GM12892 (cell line): ENCODE data around the gene RNF25.

Experiments used
- POLR2A ChIP-seq: IDR thresholded peaks from 2 replicates; pipeline ENCODE4 v1.6.1; 2011; ENCODE audit warnings: low read depth, low read length, control low read depth
- POLR2AphosphoS5 ChIP-seq: IDR thresholded peaks from 2 replicates; pipeline ENCODE4 v1.6.1; 2011; ENCODE audit warnings: low read depth, low read length, control low read depth

- TF ChIP-seq POLR2A (no peak), POLR2AphosphoS5 (no peak)
Observed at GRCh38 chr2:218621007-218621406, 50.8 kb downstream of the RNF25 start.
